Spinal cord (tissue), 10 donors: Measurements from ENCODE around the gene CHST4. TPM values are rescaled to one million over a fixed set of nuclear protein-coding genes. Genes with fewer than 3 reads are reported as not detected.

Source experiments
- DNase-seq, 6 donors: peaks; one replicate each; pipeline versions ENCODE4 v3.0.0 to v3.0.0-alpha.2; 2013 to 2015; ENCODE audit warnings: low spot score in 6 of 6, low read depth in 4 of 6
- H3K27ac ChIP-seq: one replicate; pipeline ENCODE4 v1.5.1; 2013; ENCODE audit warnings: low read depth, low read length, control low read depth
- H3K27me3 ChIP-seq: one replicate; pipeline ENCODE4 v1.6.1; 2013; ENCODE audit warnings: low read length; ENCODE audit not compliant: control insufficient read depth, insufficient read depth
- H3K36me3 ChIP-seq: one replicate; pipeline ENCODE4 v1.6.1; 2013; ENCODE audit warnings: low read length; ENCODE audit not compliant: control insufficient read depth, insufficient read depth
- H3K4me1 ChIP-seq: one replicate; pipeline ENCODE4 v1.6.1; 2013; ENCODE audit warnings: low read length; ENCODE audit not compliant: control insufficient read depth, insufficient read depth
- H3K4me3 ChIP-seq: one replicate; pipeline ENCODE4 v1.5.1; 2013; ENCODE audit warnings: low read depth, low read length, control low read depth
- H3K9me3 ChIP-seq: one replicate; pipeline ENCODE4 v1.6.1; 2013; ENCODE audit warnings: low read length; ENCODE audit not compliant: control insufficient read depth, insufficient read depth
- WGBS: methylation state at CpG from one replicate; pipeline ENCODE4 v1.1.5; 2013; ENCODE audit warnings: missing lambda C conversion rate; ENCODE audit not compliant: insufficient coverage; 5-methylcytosine and 5-hydroxymethylcytosine counted together
- long read RNA-seq, 4 donors: transcript quantifications; one replicate each; lab custom pipeline, GENCODE V29; 2026
- polyA plus RNA-seq, 2 donors: library from polyadenylated mRNA; unstranded; fragments of 120-200 nt; gene quantifications; one replicate each; pipeline ENCODE4 v1.2.1, GENCODE V29; 2013; ENCODE audit not compliant: insufficient read length in 2 of 2
- total RNA-seq, 2 donors: library from RNA; depleted of rRNA in 1 of 2; stranded (reverse); fragments of 120-200 nt in 1 of 2; fragments of >200 nt in 1 of 2; gene quantifications; one replicate each; pipeline versions ENCODE4 v1.2.3 to v1.2.4, GENCODE V29; 2013 to 2014
- donor health status: healthy.

The CHST4 gene
- total RNA-seq = under 1 TPM; 0.44 to 0.50 TPM
- polyA plus RNA-seq = under 1 TPM; 0.25 to 0.27 TPM
- long read RNA-seq, donor 1 = 0 reads
- long read RNA-seq, donor 2 = 0 reads
- long read RNA-seq, donor 3 = 0 reads
- long read RNA-seq, donor 4 = 0 reads

GRCh38 chr16:71526111-71526631 lies at the start of gene CHST4:
CHST4 (plus strand) TSS chr16:71526426; CDS start chr16:71536678, 10,252 bp downstream.
- Histone ChIP-seq H3K4me3 (no peak within 1 kb of the TSS), H3K9me3 (no peaks in the 10 kb centered on the region), H3K27ac (no peak within 1 kb of the TSS), H3K27me3 (peaks cover 5% of the 10 kb centered on the region), H3K36me3 (no peaks in the 10 kb centered on the region), H3K4me1 (peaks cover 4% of the 10 kb centered on the region)
- WGBS = 12% methylated on average over 6 of the region's 9 CpGs
- DNase-seq = peak in 2 of 6 donors; percentile 7 to 37

GRCh38 chr16:71476457-71477124 lies 49.6 kb upstream of the CHST4 start:
- H3K27me3 ChIP-seq = no peaks in the 10 kb centered on the region
- H3K4me3 ChIP-seq = no peak overlapping the region
- no peaks in the 10 kb centered on the region for H3K4me1 ChIP-seq
- H3K9me3 ChIP-seq = no peaks in the 10 kb centered on the region
- no peak overlapping the region for H3K27ac ChIP-seq
- DNase-seq = no peak
- no CpG with 5 or more reads among the region's 4 CpGs for WGBS
- H3K36me3 ChIP-seq = peaks cover 20% of the 10 kb centered on the region

GRCh38 chr16:71479420-71479819 lies 46.8 kb upstream of the CHST4 start:
- Histone ChIP-seq H3K27ac (no peak overlapping the region), H3K4me3 (no peak overlapping the region), H3K9me3 (no peaks in the 10 kb centered on the region), H3K4me1 (no peaks in the 10 kb centered on the region), H3K36me3 (peaks cover 17% of the 10 kb centered on the region), H3K27me3 (no peaks in the 10 kb centered on the region)
- peak in 2 of 6 donors; percentile 37 to 45 for DNase-seq
- 21% methylated on average over 2 of the region's 3 CpGs for WGBS

DNA sequence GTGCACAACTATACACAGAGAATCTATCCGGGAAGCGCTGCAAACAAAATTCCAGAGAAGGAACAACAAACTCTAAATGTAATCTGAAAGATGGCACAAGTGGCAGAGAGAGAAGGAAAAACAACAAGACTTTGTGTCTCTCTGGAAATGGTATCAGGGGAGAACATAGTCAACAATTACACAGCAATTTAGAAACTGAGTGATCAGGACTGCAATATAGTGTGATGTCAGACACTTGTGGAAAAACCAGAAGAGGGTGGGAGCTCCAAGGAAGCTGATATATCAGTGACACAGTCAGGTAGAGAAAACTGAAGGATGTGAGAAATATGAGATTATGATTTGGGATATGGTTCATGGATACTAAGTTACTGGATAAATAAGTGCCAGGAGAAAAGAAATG lies 45.3 kb upstream of the CHST4 start:
- DNase-seq = no peak
- Histone ChIP-seq H3K27me3 (no peaks in the 10 kb centered on the region), H3K4me1 (no peaks in the 10 kb centered on the region), H3K9me3 (no peaks in the 10 kb centered on the region), H3K36me3 (peaks cover 17% of the 10 kb centered on the region), H3K4me3 (no peak overlapping the region), H3K27ac (no peak overlapping the region)
- no CpG with 5 or more reads among the region's 2 CpGs for WGBS

DNA sequence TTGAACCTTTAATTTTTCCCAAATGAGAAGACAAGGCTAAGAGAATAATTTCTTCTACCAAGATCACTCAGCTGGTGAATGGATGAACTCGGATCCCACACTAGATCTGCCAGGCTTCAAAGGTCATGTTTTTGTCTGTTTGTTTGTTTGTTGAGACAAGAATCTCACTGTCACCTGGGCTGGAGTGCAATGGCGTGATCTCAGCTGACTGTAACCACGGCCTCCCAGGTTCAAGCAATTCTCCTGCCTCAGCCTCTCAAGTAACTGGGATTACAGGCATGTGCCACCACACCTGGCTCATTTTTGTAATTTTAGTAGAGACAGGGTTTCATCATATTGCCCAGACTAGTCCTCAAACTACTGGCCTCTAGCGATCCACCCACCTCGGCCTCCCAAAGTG lies 43.7 kb upstream of the CHST4 start:
- Histone ChIP-seq H3K4me3 (no peak overlapping the region), H3K27me3 (no peaks in the 10 kb centered on the region), H3K9me3 (no peaks in the 10 kb centered on the region), H3K4me1 (no peaks in the 10 kb centered on the region), H3K27ac (no peak overlapping the region), H3K36me3 (peaks cover 10% of the 10 kb centered on the region)
- WGBS = 100% methylated on average over 2 of the region's 5 CpGs
- no peak for DNase-seq

DNA sequence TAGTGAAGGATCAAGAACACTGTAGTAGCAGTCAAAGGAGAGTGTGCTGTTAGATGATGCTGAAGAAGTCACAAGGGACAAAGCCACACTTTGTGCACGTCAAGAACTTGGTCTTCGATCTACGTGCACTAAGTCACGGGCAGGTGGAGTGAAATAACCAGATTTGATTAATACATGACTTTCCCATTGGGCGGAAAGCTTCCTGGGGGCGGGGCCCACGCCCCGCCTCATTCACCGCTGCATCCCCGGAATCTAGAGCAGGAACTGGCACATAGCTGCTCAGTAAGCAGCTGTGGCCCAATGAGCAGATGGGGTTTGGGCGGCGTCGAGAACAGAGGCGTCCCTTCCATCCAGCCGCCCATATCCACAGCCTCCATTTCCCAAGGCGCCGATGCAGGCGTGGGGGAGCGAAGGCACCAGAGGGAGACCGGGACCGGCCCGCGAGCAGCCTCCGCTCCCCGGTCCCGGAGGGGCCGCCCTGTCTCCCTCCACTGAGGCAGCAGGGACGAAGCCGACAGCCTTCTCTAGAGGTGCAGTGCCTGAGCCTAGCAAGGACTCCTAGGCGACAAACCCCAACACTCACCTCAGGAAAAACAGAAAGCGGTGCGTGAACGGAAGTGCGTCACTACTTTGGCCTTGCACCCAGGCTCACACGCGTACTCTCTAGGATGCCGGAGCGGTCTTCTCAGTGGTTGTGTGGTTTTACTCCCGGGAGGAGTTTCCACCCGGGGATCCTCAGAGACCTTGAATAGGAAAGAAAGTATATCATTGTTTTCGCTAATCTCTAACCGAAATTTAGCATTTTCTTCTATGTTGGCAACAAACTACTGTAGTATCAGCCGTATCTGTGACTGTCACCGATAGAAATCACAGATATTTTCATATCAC lies 42.0 kb upstream of the CHST4 start:
- peak overlapping the region; percentile 99 for H3K27ac ChIP-seq
- peak; percentile 82 to 98 (median 92) for DNase-seq
- WGBS = 0% methylated on average over 40 of the region's 44 CpGs
- peak overlapping the region; percentile 98 for H3K4me3 ChIP-seq
- no peaks in the 10 kb centered on the region for H3K9me3 ChIP-seq
- H3K4me1 ChIP-seq = no peaks in the 10 kb centered on the region
- H3K36me3 ChIP-seq = no peaks in the 10 kb centered on the region
- no peaks in the 10 kb centered on the region for H3K27me3 ChIP-seq

GRCh38 chr16:71489122-71489521 lies 37.1 kb upstream of the CHST4 start, which contains the start of gene ZNF19:
ZNF19 (minus strand) TSS chr16:71489324; CDS start chr16:71482114, 7,210 bp downstream.
- Histone ChIP-seq H3K27ac (no peak within 1 kb of the TSS), H3K4me3 (no peak within 1 kb of the TSS), H3K4me1 (no peaks in the 10 kb centered on the region), H3K9me3 (no peaks in the 10 kb centered on the region), H3K27me3 (no peaks in the 10 kb centered on the region), H3K36me3 (no peaks in the 10 kb centered on the region)
- WGBS = 79% methylated on average over 19 of the region's 22 CpGs
- DNase-seq = no peak

- H3K4me1 ChIP-seq = no peaks in the 10 kb centered on the region
- DNase-seq = no peak
- H3K27me3 ChIP-seq = no peaks in the 10 kb centered on the region
- H3K36me3 ChIP-seq = no peaks in the 10 kb centered on the region
- H3K9me3 ChIP-seq = no peaks in the 10 kb centered on the region
- no peak overlapping the region for H3K27ac ChIP-seq
- H3K4me3 ChIP-seq = no peak overlapping the region
Measured at GRCh38 chr16:71490361-71490760, 35.9 kb upstream of the CHST4 start.

GRCh38 chr16:71491054-71491453 lies 35.2 kb upstream of the CHST4 start:
- DNase-seq = no peak
- Histone ChIP-seq H3K4me1 (no peaks in the 10 kb centered on the region), H3K4me3 (no peak overlapping the region), H3K36me3 (no peaks in the 10 kb centered on the region), H3K9me3 (no peaks in the 10 kb centered on the region), H3K27me3 (no peaks in the 10 kb centered on the region), H3K27ac (no peak overlapping the region)
- 42% methylated on average over 2 of the region's 3 CpGs for WGBS
